GM18951 (cell line): ENCODE data around the gene SLC8A1.

Experiments used
- POLR2A ChIP-seq: IDR thresholded peaks from 4 replicates; pipeline ENCODE4 v1.6.1; 2011; ENCODE audit warnings: mild to moderate bottlenecking; ENCODE audit not compliant: insufficient read length, insufficient read depth; ENCODE audit errors: extremely low read depth
- in situ Hi-C: fragments of 300-500 bp; cut with MboI; formaldehyde crosslinking; loops from one replicate; pipeline ENCODE4 v1.12.0; 2022; ENCODE audit warnings: low sequenced_read_pairs, mixed read lengths, inconsistent platforms; ENCODE audit not compliant: unreplicated experiment

The SLC8A1 gene

DNA sequence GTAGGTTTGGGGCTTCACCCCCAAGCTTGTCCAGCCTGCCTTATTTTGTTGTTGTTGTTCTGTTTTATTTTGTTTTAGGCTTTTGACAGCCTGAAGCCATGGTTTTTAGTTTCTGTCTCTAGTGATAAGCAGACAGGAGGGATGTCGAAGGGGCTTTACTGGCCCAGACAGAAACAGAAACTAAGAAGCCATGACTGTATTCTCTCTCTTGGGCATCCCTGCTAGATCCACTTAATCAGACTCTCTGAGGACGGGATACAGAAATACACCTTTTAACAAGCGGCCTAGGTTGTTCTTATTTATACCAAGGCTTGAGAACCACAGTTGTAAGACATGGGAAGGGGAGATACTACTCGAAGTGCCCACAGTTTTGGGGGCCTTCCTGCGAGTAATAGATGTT lies 330.9 kb downstream of the SLC8A1 start:
- TF ChIP-seq POLR2A = no peak
- in situ Hi-C loops = no loop called here

DNA sequence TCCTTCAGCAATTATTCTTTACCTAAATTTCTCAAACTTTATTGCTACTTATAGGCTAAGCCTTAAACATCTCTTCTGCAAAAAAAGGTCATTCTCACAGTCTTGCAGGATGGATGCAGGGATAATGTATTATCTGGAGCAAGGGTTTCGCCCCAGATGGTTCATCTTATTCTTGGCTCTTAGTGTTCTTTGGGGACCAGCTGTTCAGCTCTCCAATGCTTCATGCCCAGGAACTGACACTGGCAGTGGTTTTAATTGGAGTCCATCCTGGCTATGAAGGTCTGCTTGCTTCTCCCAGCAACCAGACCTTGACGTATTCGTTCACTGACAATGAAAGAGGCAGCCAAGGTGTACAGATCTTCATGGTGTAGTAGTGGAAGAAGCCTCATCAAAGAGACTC lies 331.9 kb downstream of the SLC8A1 start:
- in situ Hi-C loops = no loop called here
- no peak for TF ChIP-seq POLR2A

DNA sequence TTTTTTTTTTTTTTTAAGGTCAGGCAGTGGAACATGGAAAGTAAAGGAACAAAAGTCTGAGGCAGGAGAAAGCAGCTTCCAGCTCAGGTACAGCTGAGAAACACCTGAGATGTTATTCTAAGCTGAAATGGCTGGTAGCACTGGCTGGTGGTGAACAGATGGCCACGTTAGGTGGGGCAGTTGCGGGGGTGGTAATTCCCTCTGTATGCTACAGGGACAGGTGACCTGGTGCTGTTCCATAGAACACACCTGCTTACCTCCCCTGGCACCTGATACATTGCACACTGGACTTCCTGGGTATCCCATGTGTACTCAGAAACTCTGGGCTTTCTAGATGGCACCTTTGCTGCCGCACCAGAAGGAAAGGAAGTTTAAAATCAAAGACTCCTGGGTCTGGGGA lies 333.3 kb downstream of the SLC8A1 start:
- TF ChIP-seq POLR2A = no peak
- in situ Hi-C loops = no loop called here

DNA sequence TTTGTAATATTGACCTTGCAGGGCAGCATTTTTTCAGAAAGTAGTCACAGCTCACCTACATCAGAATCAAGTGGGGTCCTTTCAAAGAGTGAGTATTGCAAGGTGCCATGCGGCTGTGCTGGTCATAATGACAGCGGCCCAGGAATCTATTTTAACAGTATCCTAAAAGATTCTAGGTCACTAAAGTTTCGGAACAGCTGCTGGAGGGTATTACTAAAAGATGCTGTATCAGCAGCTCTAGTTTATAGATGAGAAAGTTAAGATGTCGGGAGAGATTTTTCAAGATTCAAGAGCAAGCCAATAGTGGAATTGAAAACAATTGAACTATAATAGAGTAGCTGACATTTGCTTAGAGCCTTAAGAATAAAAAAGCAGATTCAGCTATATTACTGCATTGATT lies 336.0 kb downstream of the SLC8A1 start:
- no peak for TF ChIP-seq POLR2A
- in situ Hi-C loops = no loop called here

DNA sequence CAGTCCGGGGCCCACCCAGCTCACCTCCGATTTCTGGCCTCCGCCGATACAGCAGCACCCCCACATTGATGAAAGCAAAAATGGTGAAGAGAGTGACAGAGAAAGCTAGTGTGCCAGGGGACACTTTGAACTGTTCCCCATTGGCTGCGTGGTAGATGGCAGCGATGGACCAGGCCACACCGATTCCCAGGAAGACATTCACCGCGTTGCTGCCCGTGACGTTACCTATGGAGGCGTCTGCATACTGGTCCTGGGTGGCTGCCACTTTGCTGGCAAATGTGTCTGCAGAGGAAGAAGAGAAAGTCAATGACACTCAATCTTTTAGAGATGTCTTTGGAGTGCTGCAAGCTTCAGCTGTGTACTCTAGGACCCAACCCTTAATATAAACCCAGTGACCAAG lies 336.5 kb downstream of the SLC8A1 start:
- no peak for TF ChIP-seq POLR2A
- in situ Hi-C loops = no loop called here

DNA sequence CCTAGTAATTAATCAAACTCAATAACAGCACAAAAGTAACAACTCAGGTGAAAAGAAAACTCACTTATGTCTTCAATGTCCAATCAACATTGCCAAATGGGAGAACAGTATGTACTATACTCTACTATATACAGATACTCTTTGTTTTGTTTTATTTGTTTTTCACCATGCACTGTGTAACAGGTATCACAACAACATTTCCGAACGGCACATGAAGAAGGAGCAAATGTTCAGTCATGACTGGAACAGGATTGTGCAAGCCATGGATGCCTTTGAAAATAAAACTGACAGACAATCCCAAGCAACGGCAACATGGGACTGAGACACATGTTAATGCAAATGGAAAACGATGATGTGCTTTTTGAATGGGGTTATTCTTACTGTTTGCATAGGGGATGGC lies 337.9 kb downstream of the SLC8A1 start:
- TF ChIP-seq POLR2A = no peak
- in situ Hi-C loops = no loop called here

DNA sequence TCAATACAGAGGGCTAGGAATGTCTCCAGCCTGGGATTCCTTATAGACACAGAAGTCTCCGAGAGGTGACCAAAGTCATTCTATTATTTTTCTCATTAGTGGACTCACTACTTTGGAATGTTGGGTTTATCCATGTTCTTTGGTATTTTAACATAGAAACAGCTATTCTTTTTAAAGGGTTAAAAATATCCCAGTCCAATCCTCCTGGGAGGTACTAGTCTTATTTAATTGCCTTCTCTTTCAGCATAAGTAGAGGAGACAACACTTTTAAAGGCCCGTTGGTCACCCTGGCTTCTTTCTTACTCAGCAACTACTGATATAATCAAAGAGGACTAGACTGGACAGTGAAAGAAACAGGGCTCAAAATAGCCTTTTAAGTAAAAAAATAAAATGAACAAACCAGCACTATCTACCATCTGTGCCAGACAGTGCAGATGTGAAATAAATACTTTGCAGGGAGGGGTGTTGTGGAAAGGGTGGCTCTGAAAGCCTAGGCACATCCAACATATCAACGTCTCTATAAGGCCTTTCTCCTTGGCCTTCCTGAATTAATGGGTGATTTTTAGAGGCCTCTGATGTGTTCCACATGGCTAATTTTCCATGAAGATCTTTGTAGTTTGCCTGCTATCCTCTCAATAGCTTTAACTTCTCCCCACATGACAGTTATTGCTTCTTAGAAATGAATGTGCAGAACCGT lies 338.5 kb downstream of the SLC8A1 start:
- no peak for TF ChIP-seq POLR2A
- in situ Hi-C loops = no loop called here

DNA sequence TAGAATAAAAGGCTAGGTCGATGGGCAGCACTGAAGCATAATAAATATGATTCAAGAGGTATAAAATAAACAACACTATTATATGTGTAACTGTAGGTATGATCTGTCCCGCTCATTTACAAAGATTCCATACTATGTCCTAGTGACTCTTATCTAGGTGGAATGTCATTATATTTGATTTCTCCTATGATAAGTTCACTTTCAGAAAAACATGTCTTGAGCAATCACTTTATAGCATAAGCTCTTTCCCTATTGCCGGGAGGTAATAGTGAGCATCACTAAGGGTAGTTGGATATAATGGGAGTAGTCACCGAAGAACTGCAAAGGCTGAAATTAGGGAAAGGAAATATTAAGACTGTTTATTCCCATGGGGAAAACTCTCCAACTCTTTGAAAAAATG lies 342.5 kb downstream of the SLC8A1 start:
- TF ChIP-seq POLR2A = no peak
- in situ Hi-C loops = no loop called here

DNA sequence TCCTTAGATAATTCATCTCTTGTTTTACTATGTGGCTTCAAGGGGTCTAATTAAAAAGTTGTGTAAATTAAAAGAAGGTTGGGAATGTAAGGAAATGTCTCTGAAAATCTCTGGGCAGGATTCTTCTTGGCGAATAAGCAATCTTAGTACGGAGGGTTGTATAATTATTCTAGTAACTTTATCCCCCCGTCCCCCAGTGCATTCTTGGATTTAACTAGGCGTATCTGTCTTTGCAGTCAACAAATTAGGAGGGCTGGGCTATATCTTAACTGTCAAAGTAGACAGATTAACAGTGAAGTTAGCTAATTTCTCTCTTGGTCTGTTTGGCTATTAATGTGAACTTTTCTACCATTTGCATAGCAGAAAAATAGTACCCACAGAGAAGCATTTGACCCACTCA lies 343.0 kb downstream of the SLC8A1 start:
- TF ChIP-seq POLR2A = no peak
- in situ Hi-C loops = no loop called here

DNA sequence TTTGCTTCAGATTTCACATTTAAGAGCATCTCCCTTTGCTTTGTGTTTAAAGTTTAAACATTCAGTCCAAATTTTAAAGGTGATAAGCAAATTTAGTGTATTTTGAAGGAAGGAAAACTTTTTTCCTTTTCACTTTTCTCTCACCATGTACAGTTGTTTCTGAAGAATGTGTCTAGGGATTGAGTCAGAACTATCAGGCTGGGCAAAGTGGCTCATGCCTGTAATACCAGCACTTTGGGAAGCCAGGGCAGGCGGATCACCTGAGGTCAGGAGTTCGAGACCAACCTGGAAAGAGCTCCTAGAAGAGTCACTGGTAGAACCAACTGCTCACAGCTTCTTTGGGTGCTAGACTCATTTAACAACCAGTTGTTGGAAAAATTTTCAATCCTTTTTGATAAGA lies 345.8 kb downstream of the SLC8A1 start:
- in situ Hi-C loops = no loop called here
- no peak for TF ChIP-seq POLR2A

DNA sequence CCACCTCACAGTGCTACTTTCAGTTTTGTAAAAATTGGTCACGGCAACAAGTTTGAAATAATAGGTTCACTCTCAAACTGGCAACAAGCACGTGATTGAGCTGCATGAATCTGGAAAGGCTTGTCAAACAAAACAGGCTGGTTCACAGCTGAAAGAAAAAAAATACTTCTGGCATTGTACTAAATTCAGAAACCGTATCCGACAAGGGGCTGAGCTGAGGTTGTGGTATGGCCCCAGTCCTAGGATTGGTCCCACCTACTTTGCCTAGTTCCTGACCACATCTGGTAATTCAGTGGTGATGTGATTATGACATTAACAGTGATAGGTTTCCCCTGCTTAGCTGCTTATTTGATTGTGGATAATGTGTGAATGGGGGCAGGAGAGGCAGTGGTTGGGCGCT lies 346.3 kb downstream of the SLC8A1 start:
- in situ Hi-C loops = no loop called here
- no peak for TF ChIP-seq POLR2A

DNA sequence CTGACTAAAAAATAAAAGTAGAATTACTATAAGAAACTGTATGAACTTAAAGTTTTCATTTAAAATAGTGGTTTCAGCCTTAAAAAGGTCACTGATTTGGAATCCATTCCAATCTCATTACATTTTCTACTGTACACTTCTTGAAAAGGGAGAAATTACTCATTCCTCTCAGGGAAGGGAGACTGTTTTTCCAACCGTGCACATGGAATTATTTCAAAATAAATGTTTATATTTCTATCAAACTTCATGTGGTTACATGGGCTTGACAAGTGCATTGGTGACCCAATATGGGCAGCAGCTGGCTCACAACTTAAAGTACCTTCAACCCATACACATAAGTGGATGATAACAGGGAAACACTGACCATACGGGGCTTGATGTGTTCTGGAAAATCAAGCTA lies 348.3 kb downstream of the SLC8A1 start:
- in situ Hi-C loops = no loop called here

DNA sequence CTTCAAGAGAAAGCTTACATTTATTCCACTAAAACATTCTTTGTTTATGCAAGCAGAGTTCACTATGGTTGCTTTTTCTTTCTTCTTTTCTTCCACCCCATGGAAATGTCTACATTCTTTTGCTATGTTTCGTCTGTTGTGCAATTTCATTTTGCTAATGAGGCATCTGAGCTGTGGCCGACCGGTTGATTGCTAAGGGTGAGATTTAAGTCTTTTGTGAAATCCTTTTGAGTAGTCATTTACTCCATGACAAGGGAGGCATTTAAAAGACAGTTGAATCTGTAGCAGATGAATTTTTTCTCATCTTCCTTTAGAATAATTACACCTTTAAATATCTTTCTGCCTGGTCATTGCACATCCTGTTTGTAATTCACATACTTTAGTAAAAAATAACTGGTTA lies 348.7 kb downstream of the SLC8A1 start:
- no peak for TF ChIP-seq POLR2A
- in situ Hi-C loops = no loop called here

More for the DNA sequence above, 348.3 kb downstream of the SLC8A1 start:
- no peak for TF ChIP-seq POLR2A

DNA sequence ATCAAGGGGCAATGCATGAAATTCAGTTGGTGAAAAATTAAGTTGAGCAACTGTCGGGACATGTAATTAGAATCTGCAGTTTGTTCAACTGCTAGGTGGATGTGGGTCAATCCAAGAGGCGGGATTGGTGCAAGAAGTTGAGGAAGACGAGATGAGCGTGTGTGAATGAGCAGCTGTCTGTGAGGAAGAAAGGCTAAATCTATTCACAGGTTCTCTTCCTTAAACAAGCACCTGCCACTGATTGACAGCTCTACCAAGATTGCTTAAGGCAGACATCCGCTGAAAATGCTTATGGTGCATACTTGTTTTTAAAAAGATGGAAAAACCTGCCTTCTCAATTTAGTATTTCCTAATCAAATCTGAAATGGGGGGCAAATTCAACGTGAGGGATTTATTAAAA lies 349.4 kb downstream of the SLC8A1 start:
- TF ChIP-seq POLR2A = no peak
- in situ Hi-C loops = no loop called here

DNA sequence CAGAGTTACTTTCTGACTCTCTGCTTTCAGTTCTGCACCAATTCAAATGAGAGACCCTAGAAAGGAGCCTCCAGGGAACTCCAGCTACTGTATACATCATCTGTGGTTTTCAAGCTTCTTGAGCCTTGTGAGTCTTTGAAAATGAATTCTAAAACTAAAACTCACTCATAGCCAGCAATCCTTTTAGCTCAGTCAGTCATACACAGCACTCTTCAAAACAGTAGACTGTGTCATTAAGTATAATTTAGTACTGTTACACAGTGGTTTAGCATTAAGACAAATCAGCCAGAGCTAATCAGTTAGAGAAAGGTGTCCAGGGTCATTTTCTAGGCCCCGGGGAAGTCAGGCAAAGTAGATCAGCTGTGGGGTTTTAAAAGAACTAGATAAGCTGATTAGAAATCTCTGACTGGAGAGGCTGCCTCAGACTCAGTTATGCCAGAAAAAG lies 350.7 kb downstream of the SLC8A1 start:
- TF ChIP-seq POLR2A = no peak
- in situ Hi-C loops = no loop called here
